ENCODE results near the gene SLC47A1. TPM values are rescaled to one million over a fixed set of nuclear protein-coding genes. Genes with fewer than 3 reads are reported as not detected.
A peak's percentile ranks its signal among the peaks of the same experiment; 100 is the strongest.

Gene SLC47A1
- total and polyA plus RNA-seq, 2 of the 13 experiments (the other 11 are each of a cell fraction or from before 2014, with no cell fraction given) = 42.1 to 67.5 TPM

DNA sequence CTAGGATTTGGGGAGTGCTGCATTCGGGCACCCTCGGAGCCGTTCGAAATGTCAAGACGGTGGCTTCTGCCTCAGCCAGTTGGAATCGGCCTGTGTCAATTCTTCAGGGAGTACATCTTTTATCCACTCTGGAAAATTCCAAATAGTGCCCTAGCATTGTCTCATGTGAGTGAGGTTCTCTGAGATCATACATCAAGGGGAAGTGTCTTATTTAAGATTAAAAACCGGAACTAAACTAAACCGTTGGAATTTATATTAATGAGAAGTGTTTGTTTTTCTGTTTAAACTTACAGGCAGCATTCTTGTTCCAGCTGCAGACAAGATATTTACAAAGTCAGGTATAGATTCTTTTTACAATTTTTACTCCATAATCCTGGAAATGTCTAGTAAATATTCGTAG, 56.8 kb downstream of the SLC47A1 start (continued):
- TF ChIP-seq ZNF354B (CRISPR knock-in tag; IDR thresholded peaks at IDR 0.05) (no peak), PITX1 (CRISPR knock-in tag; IDR thresholded peaks at IDR 0.05) (no peak), MEF2D (CRISPR knock-in tag; IDR thresholded peaks at IDR 0.05) (no peak)

- peak overlapping the region; percentile 37 for H3K4me2 ChIP-seq (ENCODE audit: low read depth, low read length)
- 40% methylated on average over 8 of the region's 8 CpGs for WGBS (ENCODE audit: low lambda C conversion rate)
- H3K9ac ChIP-seq (ENCODE audit: insufficient read depth, low read depth, low read length) = 0 out of 2 replicates have a peak overlapping the region, but pooled peaks have one; percentile 17
- FAIRE-seq (no peak), ATAC-seq (peak; percentile 66), DNase-seq (ENCODE audit: low spot score) (peak; percentile 10)
- POLR2A ChIA-PET = interaction anchor here (1.1 kb wide), 1 partner anchor 58 kb away, joined by 3 read pairs; the partner anchor contains the start of gene ALDH3A2
- H3K36me3 ChIP-seq (replicated peaks in 1 of 2; ENCODE audit: control insufficient read depth in 1 of 2, insufficient read depth in 2 of 2, low read length in 2 of 2) = no peaks in the 10 kb centered on the region
- no peak overlapping the region for H3K4me3 ChIP-seq (replicated peaks in 1 of 3; ENCODE audit: insufficient read depth in 1 of 3, low read depth in 2 of 3, low read length in 3 of 3)
- no peaks in the 10 kb centered on the region for H3K79me2 ChIP-seq (ENCODE audit: insufficient read depth, low read length)
- intact Hi-C loops (cut with micrococcal nuclease; ENCODE audit: unreplicated experiment) (loop anchor here (1.0 to 10.0 kb wide), 2 partner anchors 54 to 171 kb away; partner anchors contain the start of gene ALDH3A2), in situ Hi-C loops (cut with HindIII; ENCODE audit: extremely low pct_ligation_motif_present, low pct_unique_long_range_greater_than_20kb) (no loop called here)
- no peaks in the 10 kb centered on the region for H3K27me3 ChIP-seq (ENCODE audit: control insufficient read depth in 1 of 2, insufficient read depth in 2 of 2, low read length in 2 of 2)
- BruUV-seq (replicated peaks) = no TSS peak
- H4K20me1 ChIP-seq (ENCODE audit: insufficient read depth, low read length) = no peaks in the 10 kb centered on the region
- peaks cover 14% of the 10 kb centered on the region for H3K4me1 ChIP-seq (ENCODE audit: insufficient read depth, low read length)
- no peak for TF ChIP-seq FOXK2 (IDR thresholded peaks at IDR 0.05)
- TF ChIP-seq CCAR2 (optimal IDR thresholded peaks at IDR 0.05; ENCODE audit: low read depth, low read length) = no peak
- TF ChIP-seq FOXA3 (CRISPR knock-in tag; IDR thresholded peaks at IDR 0.05) = no peak
- TF ChIP-seq, protein P1, sequence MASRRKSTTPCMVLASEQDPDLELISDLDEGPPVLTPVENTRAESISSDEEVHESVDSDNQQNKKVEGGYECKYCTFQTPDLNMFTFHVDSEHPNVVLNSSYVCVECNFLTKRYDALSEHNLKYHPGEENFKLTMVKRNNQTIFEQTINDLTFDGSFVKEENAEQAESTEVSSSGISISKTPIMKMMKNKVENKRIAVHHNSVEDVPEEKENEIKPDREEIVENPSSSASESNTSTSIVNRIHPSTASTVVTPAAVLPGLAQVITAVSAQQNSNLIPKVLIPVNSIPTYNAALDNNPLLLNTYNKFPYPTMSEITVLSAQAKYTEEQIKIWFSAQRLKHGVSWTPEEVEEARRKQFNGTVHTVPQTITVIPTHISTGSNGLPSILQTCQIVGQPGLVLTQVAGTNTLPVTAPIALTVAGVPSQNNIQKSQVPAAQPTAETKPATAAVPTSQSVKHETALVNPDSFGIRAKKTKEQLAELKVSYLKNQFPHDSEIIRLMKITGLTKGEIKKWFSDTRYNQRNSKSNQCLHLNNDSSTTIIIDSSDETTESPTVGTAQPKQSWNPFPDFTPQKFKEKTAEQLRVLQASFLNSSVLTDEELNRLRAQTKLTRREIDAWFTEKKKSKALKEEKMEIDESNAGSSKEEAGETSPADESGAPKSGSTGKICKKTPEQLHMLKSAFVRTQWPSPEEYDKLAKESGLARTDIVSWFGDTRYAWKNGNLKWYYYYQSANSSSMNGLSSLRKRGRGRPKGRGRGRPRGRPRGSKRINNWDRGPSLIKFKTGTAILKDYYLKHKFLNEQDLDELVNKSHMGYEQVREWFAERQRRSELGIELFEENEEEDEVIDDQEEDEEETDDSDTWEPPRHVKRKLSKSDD (CRISPR knock-in tag; IDR thresholded peaks at IDR 0.05; ENCODE audit: low read depth) = no peak
- TF ChIP-seq SOX13 (IDR thresholded peaks at IDR 0.05) = no peak
- TF ChIP-seq SOX13 (CRISPR knock-in tag; conservative IDR thresholded peaks at IDR 0.05 in 1 of 2, IDR thresholded peaks at IDR 0.05 in 1 of 2) = peak in 1 of 2 experiments; percentile 66; a peak in 2 of 4 replicates
- TF ChIP-seq SOX5 (CRISPR knock-in tag; IDR thresholded peaks at IDR 0.05; ENCODE audit: borderline replicate concordance) = peak; percentile 53; the same call in 1 of the 2 replicates
- TF ChIP-seq, protein P2, sequence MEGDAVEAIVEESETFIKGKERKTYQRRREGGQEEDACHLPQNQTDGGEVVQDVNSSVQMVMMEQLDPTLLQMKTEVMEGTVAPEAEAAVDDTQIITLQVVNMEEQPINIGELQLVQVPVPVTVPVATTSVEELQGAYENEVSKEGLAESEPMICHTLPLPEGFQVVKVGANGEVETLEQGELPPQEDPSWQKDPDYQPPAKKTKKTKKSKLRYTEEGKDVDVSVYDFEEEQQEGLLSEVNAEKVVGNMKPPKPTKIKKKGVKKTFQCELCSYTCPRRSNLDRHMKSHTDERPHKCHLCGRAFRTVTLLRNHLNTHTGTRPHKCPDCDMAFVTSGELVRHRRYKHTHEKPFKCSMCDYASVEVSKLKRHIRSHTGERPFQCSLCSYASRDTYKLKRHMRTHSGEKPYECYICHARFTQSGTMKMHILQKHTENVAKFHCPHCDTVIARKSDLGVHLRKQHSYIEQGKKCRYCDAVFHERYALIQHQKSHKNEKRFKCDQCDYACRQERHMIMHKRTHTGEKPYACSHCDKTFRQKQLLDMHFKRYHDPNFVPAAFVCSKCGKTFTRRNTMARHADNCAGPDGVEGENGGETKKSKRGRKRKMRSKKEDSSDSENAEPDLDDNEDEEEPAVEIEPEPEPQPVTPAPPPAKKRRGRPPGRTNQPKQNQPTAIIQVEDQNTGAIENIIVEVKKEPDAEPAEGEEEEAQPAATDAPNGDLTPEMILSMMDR (CRISPR knock-in tag; IDR thresholded peaks at IDR 0.05) = peak; percentile 55
- TF ChIP-seq STAG1 (CRISPR knock-in tag; IDR thresholded peaks at IDR 0.05) = peak; percentile 46
- TF ChIP-seq DMAP1 (CRISPR knock-in tag; IDR thresholded peaks at IDR 0.05) = no peak
- TF ChIP-seq, protein P3, sequence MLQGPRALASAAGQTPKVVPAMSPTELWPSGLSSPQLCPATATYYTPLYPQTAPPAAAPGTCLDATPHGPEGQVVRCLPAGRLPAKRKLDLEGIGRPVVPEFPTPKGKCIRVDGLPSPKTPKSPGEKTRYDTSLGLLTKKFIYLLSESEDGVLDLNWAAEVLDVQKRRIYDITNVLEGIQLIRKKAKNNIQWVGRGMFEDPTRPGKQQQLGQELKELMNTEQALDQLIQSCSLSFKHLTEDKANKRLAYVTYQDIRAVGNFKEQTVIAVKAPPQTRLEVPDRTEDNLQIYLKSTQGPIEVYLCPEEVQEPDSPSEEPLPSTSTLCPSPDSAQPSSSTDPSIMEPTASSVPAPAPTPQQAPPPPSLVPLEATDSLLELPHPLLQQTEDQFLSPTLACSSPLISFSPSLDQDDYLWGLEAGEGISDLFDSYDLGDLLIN (CRISPR knock-in tag; IDR thresholded peaks at IDR 0.05; ENCODE audit: borderline replicate concordance) = no peak
- no peaks in the 10 kb centered on the region for H3K9me3 ChIP-seq (ENCODE audit: low read length)
- CTCF ChIA-PET (ENCODE audit: low intra/inter-chr PET ratio, low total read pairs) = no interaction called here
- H3K27ac ChIP-seq (ENCODE audit: extremely low read length, insufficient read depth, low read length) = no peak overlapping the region
- no peak overlapping the region for H2AFZ ChIP-seq (ENCODE audit: low read length)
Observed at GRCh38 chr17:19590912-19591551, 57.4 kb downstream of the SLC47A1 start.
